Activated CD4-positive, CD25-positive, alpha-beta regulatory T cell treated with anti-CD3 and anti-CD28 coated beads, Interleukin-2, amount 50 U/mL, for 72 hours (primary cell): ENCODE data around the gene IGFBP2.
A peak's percentile ranks its signal among the peaks of the same experiment; 100 is the strongest.

Experiments
- DNase-seq: peaks from one replicate; pipeline ENCODE4 v3.0.0; 2021

IGFBP2 gene

GRCh38 chr2:216690456-216690852 is 57.2 kb downstream of the IGFBP2 start:
- no peak for DNase-seq

- no peak for DNase-seq
These were observed 57.9 kb downstream of the IGFBP2 start for GRCh38 chr2:216690853-216691741.

- DNase-seq, result peak; percentile 49
These were observed 59.6 kb downstream of the IGFBP2 start for GRCh38 chr2:216692636-216693413.

GRCh38 chr2:216693414-216694080 is 60.3 kb downstream of the IGFBP2 start:
- DNase-seq, result no peak

- DNase-seq, result no peak
These were observed 61.0 kb downstream of the IGFBP2 start for GRCh38 chr2:216694082-216694825.

- no peak for DNase-seq
These were observed 61.6 kb downstream of the IGFBP2 start for GRCh38 chr2:216694826-216695217.

GRCh38 chr2:216695401-216695821 is 62.2 kb downstream of the IGFBP2 start, which contains the start of gene IGFBP5:
Gene IGFBP5, minus strand, starts transcription at chr2:216695549. Its CDS starts 774 bp downstream, at chr2:216694775.
- no peak for DNase-seq

GRCh38 chr2:216696321-216696720 is 63.1 kb downstream of the IGFBP2 start:
- no peak for DNase-seq

- no peak for DNase-seq
These were observed 63.7 kb downstream of the IGFBP2 start for GRCh38 chr2:216696751-216697560.

GRCh38 chr2:216698293-216698692 is 65.1 kb downstream of the IGFBP2 start:
- DNase-seq, result no peak

- DNase-seq, result no peak
These were observed 65.7 kb downstream of the IGFBP2 start for GRCh38 chr2:216698895-216699294.

GRCh38 chr2:216700088-216700567 is 66.9 kb downstream of the IGFBP2 start:
- DNase-seq, result no peak

- DNase-seq, result no peak
These were observed 67.6 kb downstream of the IGFBP2 start for GRCh38 chr2:216700781-216701180.

GRCh38 chr2:216701544-216701943 is 68.3 kb downstream of the IGFBP2 start:
- no peak for DNase-seq

- no peak for DNase-seq
These were observed 69.5 kb downstream of the IGFBP2 start for GRCh38 chr2:216702756-216703155.

- DNase-seq, result no peak
These were observed 77.5 kb downstream of the IGFBP2 start for GRCh38 chr2:216710551-216711301.

GRCh38 chr2:216711348-216711747 is 78.1 kb downstream of the IGFBP2 start:
- no peak for DNase-seq

GRCh38 chr2:216713691-216714336 is 80.6 kb downstream of the IGFBP2 start:
- no peak for DNase-seq
